COR-L47 (cell line): Measurements from ENCODE around the gene ZFAND6.

Experiments
- DNase-seq: peaks from one replicate; lab custom pipeline; 2025; lab: John Stamatoyannopoulos, UW

The ZFAND6 gene

GRCh38 chr15:80052597-80053304 lies 6.7 kb upstream of the ZFAND6 start:
- DNase-seq = no peak

- no peak for DNase-seq
These were observed 3.5 kb upstream of the ZFAND6 start for GRCh38 chr15:80055933-80056332.

- no peak for DNase-seq
These were observed 1.4 kb upstream of the ZFAND6 start for GRCh38 chr15:80058044-80058443.

GRCh38 chr15:80059786-80060355 lies 395 bp downstream of the ZFAND6 start:
- DNase-seq = peak; percentile 75

GRCh38 chr15:80060356-80061006 lies 1.0 kb downstream of the ZFAND6 start:
- no peak for DNase-seq

GRCh38 chr15:80061582-80061981 lies 2.1 kb downstream of the ZFAND6 start:
- DNase-seq = no peak

GRCh38 chr15:80066912-80067311 lies 7.4 kb downstream of the ZFAND6 start:
- DNase-seq = no peak

- no peak for DNase-seq
These were observed 9.1 kb downstream of the ZFAND6 start for GRCh38 chr15:80068578-80068977.

GRCh38 chr15:80070840-80071239 lies 11.4 kb downstream of the ZFAND6 start:
- no peak for DNase-seq

- no peak for DNase-seq
These were observed 12.2 kb downstream of the ZFAND6 start for GRCh38 chr15:80071652-80072051.

- peak; percentile 80 for DNase-seq
These were observed 13.0 kb downstream of the ZFAND6 start for GRCh38 chr15:80072285-80072994.

- DNase-seq = no peak
These were observed 13.7 kb downstream of the ZFAND6 start for GRCh38 chr15:80073197-80073596.

- DNase-seq = no peak
These were observed 17.1 kb downstream of the ZFAND6 start for GRCh38 chr15:80076321-80077318.

GRCh38 chr15:80081390-80081789 lies 21.9 kb downstream of the ZFAND6 start:
- no peak for DNase-seq

GRCh38 chr15:80087104-80087503 lies 27.6 kb downstream of the ZFAND6 start:
- DNase-seq = no peak

GRCh38 chr15:80090041-80090440 lies 30.6 kb downstream of the ZFAND6 start:
- no peak for DNase-seq

GRCh38 chr15:80090879-80091503 lies 31.5 kb downstream of the ZFAND6 start:
- DNase-seq = no peak

GRCh38 chr15:80093854-80094418 lies 34.5 kb downstream of the ZFAND6 start:
- DNase-seq = no peak

- DNase-seq = no peak
These were observed 36.0 kb downstream of the ZFAND6 start for GRCh38 chr15:80095511-80095910.

- no peak for DNase-seq
These were observed 36.5 kb downstream of the ZFAND6 start for GRCh38 chr15:80095969-80096368.

- DNase-seq = no peak
These were observed 38.9 kb downstream of the ZFAND6 start for GRCh38 chr15:80098341-80098740.
